Smooth muscle cell of the brain vasculature (primary cell): Measurements from ENCODE around the gene CLCA2.

ENCODE experiments used
- DNase-seq: peaks from one replicate; pipeline ENCODE4 v3.0.0-alpha.2; 2012; ENCODE audit warnings: low read depth, low spot score

Gene CLCA2

DNA sequence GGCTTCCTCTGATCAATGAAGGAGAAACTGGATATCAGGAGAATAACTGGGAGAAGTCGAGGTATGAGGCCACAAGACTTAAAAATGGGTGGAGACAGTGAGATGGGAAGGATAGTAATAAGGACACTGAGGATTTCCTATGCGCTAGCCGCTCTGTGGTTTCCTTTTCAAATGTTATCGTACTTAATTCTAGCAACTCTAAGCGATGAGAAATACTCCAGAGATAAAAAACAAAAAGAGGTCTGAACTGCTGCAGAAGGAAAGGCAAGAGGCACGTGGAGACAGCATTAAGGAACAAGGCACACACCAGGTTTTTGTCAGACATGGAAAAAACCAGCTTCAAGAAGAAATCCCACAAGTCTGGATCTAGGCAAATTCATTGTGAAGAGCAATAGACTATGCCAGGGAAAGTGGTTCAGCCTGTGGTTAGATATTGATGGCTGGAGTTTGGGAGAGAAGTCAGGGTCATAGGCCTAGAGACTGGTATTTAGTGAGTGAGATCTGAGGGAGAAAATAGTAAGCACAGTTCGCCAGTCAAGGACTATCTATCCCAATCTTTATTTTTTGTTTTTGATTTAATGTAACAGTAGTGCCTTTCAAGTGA lies 5.3 kb downstream of the CLCA2 start:
- DNase-seq: no peak

DNA sequence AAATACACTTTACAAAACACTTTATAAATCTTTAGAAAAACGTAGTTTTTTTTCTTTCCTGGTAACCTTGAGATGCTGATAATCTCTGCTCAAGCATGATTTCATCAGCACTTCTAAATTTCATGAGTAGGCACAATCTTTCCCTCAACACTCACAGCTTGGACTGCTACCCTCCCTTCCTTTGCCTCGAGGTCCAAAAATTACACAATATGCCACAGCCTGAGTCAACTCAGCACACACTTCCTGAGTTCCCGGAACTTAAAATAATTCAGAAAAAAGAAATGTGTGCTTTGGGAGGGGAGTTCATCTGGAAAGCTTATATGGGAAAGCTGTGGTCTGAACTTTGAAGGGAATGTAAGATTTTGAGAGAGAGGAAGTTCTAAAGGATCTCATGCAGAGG lies 5.9 kb downstream of the CLCA2 start:
- DNase-seq: peak; percentile 58

DNA sequence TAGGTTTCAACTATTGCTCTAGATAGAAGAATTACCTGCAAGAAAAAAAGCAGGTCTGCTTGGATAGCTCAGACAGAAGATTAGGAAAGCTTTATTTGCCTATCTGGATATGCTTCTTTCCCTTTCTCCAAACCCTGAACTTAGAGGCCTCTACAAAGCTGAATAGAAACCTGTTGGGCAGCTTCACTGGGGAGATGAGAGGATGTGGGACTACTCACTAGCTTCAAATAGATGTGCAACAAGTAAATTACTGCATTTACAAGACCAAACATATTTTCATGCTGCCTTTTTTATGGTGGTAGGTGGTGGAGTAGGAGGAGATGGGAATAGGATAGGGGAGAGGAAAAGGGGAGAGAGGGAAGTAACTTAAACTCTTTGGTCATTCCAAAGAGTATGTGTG lies 6.4 kb downstream of the CLCA2 start:
- DNase-seq: no peak

DNA sequence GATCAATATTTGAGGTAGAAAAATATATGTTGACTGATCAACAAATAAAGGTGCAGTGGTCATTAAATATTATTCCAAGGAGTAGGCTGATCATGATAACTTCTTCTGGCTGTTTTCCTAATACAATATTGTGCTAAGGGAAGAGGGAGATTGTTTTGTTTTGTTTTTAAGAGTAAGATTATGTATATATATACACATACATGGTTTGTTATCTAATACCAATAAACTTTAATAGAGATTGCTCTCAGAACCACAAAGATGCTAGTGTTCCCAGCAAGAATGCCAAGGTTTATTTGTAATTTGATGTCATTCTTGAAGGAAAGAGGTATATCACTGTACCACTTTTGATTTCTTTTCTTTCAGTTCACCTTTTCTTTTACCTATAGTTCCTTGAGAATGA lies 10.1 kb downstream of the CLCA2 start:
- no peak for DNase-seq

DNA sequence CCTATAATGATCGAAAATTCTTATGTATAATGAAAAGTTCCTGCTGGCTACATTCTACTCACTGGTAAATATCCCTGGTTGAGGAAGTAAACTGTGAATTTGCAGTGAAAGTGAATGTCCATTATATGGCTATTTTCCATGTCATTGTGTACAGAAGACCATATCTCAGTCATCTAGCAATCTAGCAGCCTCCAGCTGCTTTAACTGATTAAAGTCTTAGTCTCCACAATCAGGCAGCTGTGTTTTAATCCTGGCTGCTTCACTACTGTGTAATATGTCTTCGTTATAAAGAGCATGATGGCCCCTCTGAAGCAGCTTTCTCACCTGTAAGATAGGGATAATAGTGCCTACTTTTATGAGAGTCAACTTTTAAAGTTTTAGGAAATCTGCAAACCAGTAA lies 11.4 kb downstream of the CLCA2 start:
- DNase-seq: no peak

DNA sequence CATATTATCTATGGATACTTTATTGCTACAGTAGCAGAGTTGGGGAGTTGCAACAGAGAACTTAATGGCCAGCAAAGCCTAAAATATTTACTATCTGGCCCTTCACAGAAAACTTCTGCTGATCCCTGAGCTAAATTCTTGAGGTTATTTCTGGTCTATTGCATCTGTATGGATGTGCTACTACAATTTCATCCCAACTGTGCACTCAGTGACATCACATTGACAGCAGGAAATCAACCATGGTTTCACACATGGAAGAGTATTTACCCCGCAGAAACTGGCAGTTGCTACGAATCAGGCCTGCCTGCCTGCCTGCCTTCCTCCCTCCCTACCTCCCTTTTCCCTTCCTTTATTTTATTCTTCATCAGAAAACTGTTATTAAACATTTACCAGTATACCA lies 12.1 kb downstream of the CLCA2 start:
- no peak for DNase-seq

DNA sequence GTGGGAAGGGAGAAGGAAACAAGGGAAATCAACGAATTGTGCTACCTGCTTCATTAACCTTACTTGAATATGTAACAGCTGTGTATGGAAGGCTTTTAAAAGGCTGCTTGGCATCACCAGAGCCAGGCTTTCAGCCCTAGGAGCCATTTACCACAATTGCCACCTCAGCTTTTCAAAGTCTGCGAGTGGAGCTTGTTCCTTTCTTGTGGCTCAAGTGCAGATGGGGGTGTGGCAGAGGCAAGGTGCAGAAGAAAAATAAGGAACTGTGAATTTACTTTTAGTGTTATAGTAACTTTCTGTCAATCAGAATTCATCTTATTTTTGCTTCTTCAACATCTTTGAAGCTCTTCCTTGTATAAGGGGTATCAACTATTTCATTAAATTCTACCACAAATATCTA lies 17.6 kb downstream of the CLCA2 start:
- DNase-seq: no peak

DNA sequence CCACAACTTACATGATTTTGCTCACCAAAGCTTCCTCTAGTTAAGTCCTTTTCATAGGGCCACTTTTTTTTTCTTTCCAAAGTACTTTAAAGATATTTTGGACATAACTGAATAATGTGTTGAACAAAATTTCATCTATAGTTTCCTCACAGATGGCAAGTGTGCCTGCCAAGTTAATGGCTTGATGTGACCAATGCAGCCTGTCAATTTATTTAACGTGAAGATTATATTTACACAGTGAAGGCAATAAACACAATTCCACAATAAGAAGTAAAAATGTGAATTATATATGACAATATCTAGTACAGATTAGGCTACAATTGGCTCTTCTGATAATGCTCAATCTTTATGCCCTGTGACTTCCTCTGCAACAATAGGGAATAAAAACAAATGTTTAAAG lies 18.0 kb downstream of the CLCA2 start:
- DNase-seq: no peak

DNA sequence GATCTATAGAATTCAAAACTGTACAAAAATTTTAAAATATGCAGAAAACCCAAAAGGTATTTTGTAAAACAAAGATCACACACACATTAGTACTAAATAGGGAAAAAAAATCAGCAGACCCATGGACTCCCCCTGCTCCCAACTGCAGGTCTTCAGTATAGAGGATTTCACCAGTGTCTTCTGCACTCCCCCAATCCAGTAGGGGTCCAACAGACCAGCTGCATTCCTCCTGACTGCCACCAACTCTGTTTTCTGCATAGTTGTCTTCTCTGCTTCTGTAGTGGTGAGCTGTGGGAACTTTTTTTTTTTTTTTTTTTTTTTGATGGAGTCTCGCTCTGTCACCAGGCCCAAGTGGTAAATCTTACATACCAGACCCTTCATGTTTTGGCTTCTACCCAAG lies 21.9 kb downstream of the CLCA2 start:
- DNase-seq: no peak

DNA sequence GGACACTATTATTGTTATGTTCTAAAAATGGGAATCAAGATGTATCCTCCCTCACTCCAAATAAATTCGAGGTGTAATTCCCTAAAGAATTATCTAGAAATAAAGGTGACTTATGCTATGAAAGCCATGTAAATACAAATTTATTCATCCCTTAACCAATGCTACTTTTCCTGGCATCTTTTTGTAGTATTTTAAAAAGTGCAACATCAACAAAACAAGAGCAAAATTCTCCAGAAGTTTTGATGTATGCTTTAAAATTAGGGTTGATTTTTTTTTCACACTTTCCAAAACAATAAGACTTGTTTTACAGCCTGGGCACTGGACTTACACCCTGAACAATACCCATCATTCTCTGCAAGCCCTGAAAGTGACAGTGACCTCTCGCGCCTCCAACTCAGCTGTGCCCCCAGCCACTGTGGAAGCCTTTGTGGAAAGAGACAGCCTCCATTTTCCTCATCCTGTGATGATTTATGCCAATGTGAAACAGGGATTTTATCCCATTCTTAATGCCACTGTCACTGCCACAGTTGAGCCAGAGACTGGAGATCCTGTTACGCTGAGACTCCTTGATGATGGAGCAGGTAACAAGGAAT lies 23.3 kb downstream of the CLCA2 start:
- DNase-seq: no peak

DNA sequence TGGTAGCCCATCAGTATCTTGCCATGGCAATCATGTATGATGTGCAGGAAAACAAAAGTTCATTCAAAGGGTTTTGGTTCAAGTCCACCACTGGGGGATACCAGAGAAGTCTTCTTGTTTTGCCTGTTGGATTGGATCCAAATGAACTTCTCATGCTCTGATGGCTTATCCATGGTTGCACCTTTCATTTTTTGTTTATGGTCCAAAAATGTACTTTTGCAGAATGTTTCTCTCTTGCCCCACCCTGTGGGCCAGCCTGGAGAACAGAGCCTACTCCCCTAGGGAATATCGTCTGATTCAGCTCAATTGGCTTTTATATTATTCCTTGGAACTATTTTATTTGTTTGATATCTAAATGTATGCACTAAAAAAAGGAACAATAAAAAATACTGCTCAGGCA lies 24.7 kb downstream of the CLCA2 start:
- DNase-seq: no peak

DNA sequence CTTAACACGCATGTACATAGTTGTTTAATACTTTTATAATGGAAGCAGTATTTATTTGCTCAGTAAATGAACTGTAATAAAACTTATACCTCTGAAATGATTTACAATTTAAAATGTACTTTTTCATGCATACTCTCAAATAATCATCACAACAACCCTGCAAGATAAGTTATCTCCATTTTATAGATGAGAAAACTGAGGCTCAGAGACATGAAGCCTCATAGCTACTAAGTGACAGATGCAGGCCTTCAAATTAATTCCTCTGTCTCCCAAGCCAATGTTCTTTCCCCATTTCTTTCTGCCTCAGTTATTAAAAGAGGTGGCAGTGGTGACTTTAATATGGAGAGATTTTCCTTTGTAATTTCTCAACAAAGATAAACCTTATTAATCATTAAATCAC lies 25.1 kb downstream of the CLCA2 start:
- DNase-seq: no peak

DNA sequence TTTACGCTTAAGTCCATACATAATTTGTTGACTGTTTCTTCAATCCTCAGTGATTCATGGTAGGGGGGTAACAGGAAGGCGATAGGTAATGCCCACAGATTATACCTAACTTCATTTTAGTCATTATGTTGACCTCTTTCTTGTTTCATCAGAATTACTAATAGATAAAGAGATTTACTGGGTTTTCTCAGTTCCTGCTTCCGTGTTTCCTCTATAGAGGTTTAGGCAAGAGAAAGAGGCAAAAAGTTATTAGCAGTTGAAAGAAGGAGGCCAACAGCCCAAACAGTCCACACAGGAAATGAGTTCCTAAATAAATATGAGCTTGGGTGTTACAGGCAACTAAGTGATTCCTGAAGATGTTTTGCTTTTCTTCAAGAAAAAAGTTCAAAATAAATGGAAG lies 26.9 kb downstream of the CLCA2 start:
- DNase-seq: no peak

DNA sequence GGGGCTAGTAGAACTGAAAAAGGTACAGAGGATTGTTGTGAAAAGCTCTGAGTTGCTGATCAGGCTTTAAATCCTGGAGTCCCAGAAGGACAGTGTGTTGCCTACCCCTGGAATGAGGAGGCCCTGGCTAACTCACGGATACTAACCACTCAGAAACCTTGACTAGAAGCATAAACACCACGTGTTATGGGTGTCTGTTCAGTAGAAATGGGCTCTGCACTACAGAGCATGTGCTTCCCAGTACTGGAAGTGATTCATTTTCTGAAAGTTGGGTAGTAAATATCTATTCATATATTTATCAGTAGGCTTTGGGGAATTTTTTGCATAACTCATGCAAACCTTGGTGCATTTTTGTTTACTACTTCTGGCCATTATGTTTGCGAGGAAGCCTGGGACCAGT lies 29.7 kb downstream of the CLCA2 start:
- DNase-seq: no peak

DNA sequence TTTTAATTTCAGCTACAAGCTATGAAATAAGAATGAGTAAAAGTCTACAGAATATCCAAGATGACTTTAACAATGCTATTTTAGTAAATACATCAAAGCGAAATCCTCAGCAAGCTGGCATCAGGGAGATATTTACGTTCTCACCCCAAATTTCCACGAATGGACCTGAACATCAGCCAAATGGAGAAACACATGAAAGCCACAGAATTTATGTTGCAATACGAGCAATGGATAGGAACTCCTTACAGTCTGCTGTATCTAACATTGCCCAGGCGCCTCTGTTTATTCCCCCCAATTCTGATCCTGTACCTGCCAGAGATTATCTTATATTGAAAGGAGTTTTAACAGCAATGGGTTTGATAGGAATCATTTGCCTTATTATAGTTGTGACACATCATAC lies 31.1 kb downstream of the CLCA2 start:
- DNase-seq: no peak

DNA sequence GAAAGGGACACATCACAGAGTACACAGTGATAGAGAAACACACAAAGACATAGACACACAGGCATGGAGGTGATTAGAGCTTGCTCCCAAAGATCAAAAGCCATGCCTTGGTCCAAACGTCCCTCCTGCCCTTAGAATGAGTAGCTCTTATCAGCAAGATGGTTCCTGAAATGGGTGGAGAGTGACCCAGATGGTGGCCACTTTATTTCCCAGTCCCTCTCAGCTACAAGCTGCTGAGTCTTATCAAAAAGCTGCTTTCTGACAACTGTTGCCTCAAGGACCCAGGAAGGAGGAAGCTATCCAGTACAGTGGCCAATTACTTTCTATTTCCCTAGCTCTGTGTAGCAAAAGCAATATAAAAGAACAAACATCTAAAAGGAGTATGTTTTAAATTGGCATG lies 37.0 kb downstream of the CLCA2 start:
- no peak for DNase-seq

DNA sequence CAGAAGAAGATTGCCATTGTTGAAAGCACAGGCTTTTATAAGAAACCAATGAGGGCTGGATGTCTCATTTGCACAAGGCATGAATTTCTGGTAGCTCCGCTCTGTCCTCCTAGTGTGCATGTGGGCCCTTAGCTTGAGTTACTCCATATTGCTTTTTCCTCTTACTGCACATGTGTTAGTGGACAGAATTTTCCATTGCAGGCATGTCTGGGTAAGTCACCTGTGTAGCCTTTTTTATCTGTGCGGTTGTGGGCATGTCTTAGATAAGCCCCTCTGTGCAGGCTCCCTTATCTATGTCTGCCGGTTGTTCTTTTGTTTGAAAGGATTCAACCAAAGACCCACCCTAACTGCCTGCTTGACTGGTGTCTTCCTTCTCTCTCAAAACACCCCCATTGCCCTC lies 37.5 kb downstream of the CLCA2 start:
- DNase-seq: no peak

DNA sequence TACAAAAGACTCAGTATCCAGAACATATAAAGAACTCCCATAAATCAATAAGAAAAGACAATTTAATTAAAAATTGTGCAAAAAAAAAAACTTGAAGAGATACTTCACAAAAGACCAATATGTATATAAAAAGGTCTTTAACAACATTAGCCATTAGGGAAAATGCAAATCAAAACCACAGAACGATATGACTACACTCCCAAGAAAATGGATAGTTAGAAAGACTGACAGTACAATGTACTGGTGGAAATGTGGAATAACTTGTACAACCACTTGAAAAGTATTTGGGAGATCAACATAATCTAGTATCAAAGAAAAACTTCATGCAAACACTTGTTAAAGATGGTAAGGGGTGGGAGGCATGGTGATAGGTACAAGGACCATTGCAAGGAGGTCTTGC lies 40.8 kb downstream of the CLCA2 start:
- no peak for DNase-seq

DNA sequence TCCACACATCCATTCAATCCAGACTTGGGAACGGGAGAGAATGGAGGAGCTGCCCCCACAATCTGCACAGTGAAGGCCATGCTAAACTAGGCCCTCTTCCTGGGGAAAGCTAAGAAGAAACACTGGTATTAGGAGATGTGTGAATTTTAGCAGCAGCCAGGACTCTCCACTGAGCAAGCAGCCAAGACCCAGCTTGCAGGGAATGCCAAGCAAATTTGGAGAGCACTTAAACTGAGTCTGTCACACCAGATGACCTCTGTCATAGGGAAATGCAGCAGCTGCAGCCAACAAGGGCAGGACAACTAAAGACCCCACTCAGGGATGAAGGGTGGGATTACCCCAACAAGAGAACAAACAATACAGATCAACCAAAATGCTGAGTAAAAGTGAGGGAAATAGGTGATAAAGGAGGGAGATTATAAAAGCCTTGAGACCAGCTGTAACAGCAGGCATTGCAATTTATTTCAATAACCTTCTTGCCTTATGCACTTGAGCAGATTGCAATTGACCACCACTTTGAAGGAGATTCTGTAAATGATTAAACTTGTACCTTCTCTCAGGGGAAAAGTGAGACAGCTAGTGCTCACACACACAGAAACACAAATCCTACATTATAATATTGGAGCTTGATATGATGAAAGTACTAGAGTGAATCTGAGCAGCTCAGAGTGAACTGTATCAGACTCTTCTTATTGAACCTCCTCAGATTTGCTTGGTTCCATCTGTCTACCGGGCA lies 42.3 kb downstream of the CLCA2 start:
- DNase-seq: no peak

DNA sequence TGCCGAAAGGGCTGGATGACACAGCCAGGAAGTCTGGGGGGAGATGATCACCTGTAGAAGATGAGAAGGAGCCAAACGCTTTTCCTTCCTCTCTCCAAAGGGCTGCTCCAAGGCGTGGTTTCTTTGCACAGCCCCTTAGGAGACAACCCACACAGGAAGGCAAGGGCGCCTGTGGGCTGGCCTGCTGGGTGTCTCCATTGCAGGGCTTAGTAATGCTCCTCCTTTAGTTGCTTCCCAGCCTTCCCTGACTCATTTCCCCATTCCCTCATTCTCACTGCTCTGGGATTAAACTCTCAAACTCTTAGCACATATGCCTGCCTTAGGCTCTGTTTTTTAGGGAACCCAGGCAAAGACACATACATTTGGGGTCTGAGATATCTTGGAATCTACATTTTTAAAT lies 43.0 kb downstream of the CLCA2 start:
- no peak for DNase-seq

DNA sequence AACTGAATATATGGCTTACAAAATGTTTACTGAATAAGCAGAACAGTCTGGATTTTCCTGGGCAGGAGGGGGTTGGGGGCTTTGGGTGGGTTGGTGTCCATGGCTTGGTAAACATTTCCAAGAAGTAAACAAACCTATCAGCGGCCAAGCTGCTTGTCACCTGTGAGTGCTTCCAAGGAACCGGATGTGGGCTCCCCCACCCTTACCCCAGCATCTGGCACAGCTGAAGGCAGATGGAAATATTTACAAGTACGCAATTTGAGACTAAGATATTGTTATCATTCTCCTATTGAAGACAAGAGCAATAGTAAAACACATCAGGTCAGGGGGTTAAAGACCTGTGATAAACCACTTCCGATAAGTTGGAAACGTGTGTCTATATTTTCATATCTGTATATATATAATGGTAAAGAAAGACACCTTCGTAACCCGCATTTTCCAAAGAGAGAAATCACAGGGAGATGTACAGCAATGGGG lies 44.6 kb downstream of the CLCA2 start, which contains the start of gene CLCA1:
Gene CLCA1, plus strand, starts transcription at position 427 of the 477 bp plus-strand sequence. Its CDS starts 45 bp downstream, at position 472.
- DNase-seq: no peak

DNA sequence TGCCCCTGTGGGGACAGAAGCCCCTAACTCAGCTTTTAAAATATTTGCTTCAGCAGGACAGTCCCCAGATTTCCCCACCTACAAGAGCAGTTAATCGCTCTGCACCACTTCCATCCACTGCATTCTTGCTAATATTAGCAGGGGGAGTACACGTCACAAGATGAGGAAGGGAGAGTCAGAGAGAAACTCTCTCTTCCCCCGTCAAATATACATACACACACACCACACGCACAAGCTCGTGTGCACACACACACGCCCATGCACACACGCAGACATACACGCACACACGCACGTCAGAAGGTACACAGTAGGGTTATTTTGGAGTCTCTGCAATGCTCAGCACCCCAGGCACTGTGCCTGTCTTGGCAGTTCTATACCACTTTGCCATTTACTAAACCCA lies 46.9 kb downstream of the CLCA2 start:
- DNase-seq: no peak

DNA sequence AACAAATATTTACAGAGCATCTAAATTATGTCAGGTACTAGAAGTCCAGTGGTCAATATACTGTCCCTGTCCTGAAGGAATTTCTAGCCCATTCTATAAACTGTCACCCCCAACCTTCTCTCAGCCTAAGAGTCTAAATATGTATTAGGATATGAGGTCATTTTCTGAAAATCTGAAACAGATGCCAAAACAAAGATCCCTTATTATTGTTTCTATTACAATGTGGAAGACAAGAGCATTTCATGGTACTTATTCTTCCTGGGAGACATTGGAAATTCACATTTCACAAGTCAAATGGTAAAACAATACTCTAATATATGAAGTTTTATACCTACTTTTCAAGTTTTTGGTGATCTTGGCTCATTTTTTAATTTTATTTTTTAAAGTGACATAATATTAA lies 47.3 kb downstream of the CLCA2 start:
- DNase-seq: no peak
